ENCODE results near the gene JAM2. TPM values are rescaled to one million over a fixed set of nuclear protein-coding genes. Genes with fewer than 3 reads are reported as not detected.

JAM2 gene
- total and polyA plus RNA-seq, 2 of the 4 experiments (the other 2 are of a cell fraction), result 0.72 to 2.1 TPM

- H3K56ac ChIP-seq (ENCODE audit: extremely low read depth, insufficient read depth, low read length), result no peak overlapping the region
- H2AFZ ChIP-seq (replicated peaks; ENCODE audit: low read length, poor library complexity), result no peak overlapping the region
- intact Hi-C loops (cut with micrococcal nuclease) (no loop called here), in situ Hi-C loops (cut with MboI; ENCODE audit: low sequenced_read_pairs) (no loop called here), dilution Hi-C loops (cut with HindIII; ENCODE audit: low sequenced_read_pairs, unreplicated experiment) (no loop called here)
- DNase-seq, result no peak
- H2BK5ac ChIP-seq (ENCODE audit: low read depth, low read length, poor library complexity, severe bottlenecking), result no peak overlapping the region
- H3K36me3 ChIP-seq (ENCODE audit: control insufficient read depth, insufficient read depth, low read length), result no peaks in the 10 kb centered on the region
- H3K79me1 ChIP-seq (ENCODE audit: low read depth in 1 of 2, low read length in 2 of 2), result no peaks in the 10 kb centered on the region
- H3K27ac ChIP-seq (ENCODE audit: insufficient read depth, low read length), result no peak overlapping the region
- no TSS peak for BruUV-seq (replicated peaks)
- POLR2A ChIA-PET (ENCODE audit: unreplicated experiment), result no interaction called here
- WGBS, 2 experiments (ENCODE audit: extremely low coverage in 2 of 2, insufficient read length in 1 of 2), result 78% methylated on average over 3 of the region's 5 CpGs; no CpG with 5 or more reads in 1 of the 2 experiments
- no peak overlapping the region for H2BK120ac ChIP-seq (ENCODE audit: low read depth, low read length)
- no peak for TF ChIP-seq NFE2L2 (IDR thresholded peaks at IDR 0.05; ENCODE audit: low read depth, low read length)
- no peak for TF ChIP-seq USF2 (IDR thresholded peaks at IDR 0.05; ENCODE audit: low read depth, low read length)
- TF ChIP-seq CEBPB (IDR thresholded peaks at IDR 0.05; ENCODE audit: low read depth, low read length), result no peak
- no peak for TF ChIP-seq RCOR1 (IDR thresholded peaks at IDR 0.05; ENCODE audit: insufficient replicate concordance, low read length)
- TF ChIP-seq, protein P1, sequence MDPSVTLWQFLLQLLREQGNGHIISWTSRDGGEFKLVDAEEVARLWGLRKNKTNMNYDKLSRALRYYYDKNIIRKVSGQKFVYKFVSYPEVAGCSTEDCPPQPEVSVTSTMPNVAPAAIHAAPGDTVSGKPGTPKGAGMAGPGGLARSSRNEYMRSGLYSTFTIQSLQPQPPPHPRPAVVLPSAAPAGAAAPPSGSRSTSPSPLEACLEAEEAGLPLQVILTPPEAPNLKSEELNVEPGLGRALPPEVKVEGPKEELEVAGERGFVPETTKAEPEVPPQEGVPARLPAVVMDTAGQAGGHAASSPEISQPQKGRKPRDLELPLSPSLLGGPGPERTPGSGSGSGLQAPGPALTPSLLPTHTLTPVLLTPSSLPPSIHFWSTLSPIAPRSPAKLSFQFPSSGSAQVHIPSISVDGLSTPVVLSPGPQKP (IDR thresholded peaks at IDR 0.05; ENCODE audit: borderline replicate concordance, low read depth, low read length), result no peak
- TF ChIP-seq CTCF (conservative IDR thresholded peaks at IDR 0.05; ENCODE audit: low read depth, low read length), result no peak
- TF ChIP-seq CHD1 (IDR thresholded peaks at IDR 0.05; ENCODE audit: low read depth, low read length), result no peak
- no peak for TF ChIP-seq FOS (IDR thresholded peaks at IDR 0.05; ENCODE audit: low read depth, low read length)
- TF ChIP-seq RAD21 (IDR thresholded peaks at IDR 0.05; ENCODE audit: low read length), result no peak
- no peak for TF ChIP-seq MAZ (IDR thresholded peaks at IDR 0.05; ENCODE audit: borderline replicate concordance, low read depth, low read length)
- TF ChIP-seq POLR2A (IDR thresholded peaks at IDR 0.05; ENCODE audit: low read depth, low read length), result no peak
- TF ChIP-seq BHLHE40 (IDR thresholded peaks at IDR 0.05; ENCODE audit: low read depth, low read length), result no peak
- TF ChIP-seq SMC3 (IDR thresholded peaks at IDR 0.05; ENCODE audit: low read depth, low read length), result no peak
- H2BK15ac ChIP-seq (ENCODE audit: low read depth, low read length), result no peak overlapping the region
- H3K27me3 ChIP-seq (ENCODE audit: control insufficient read depth, insufficient read depth, low read length), result no peaks in the 10 kb centered on the region
- H3K14ac ChIP-seq (replicated peaks; ENCODE audit: low read depth, low read length), result no peak overlapping the region
- no peak overlapping the region for H3K4me2 ChIP-seq (ENCODE audit: low read depth, low read length)
- no peak overlapping the region for H4K91ac ChIP-seq (ENCODE audit: insufficient read depth, low read depth, low read length)
- no peak overlapping the region for H4K8ac ChIP-seq (ENCODE audit: low read depth in 2 of 2, low read length in 2 of 2)
- no peaks in the 10 kb centered on the region for H4K20me1 ChIP-seq (ENCODE audit: insufficient read depth, low read length)
- H3K18ac ChIP-seq (ENCODE audit: low read depth, low read length), result no peak overlapping the region
- H3K4me1 ChIP-seq (ENCODE audit: control insufficient read depth, insufficient read depth, low read length), result no peaks in the 10 kb centered on the region
- no peaks in the 10 kb centered on the region for H3K9me1 ChIP-seq (ENCODE audit: insufficient read depth, low read length)
- no peak overlapping the region for H4K5ac ChIP-seq (ENCODE audit: low read depth, low read length)
- no peak overlapping the region for H3K4me3 ChIP-seq (ENCODE audit: insufficient read depth, low read depth, low read length)
- H3K9me3 ChIP-seq (ENCODE audit: control insufficient read depth, insufficient read depth, low read length), result no peaks in the 10 kb centered on the region
- no peak overlapping the region for H2BK20ac ChIP-seq (ENCODE audit: low read depth, low read length)
- no peak overlapping the region for H3K9ac ChIP-seq (ENCODE audit: low read depth, low read length)
- no peak overlapping the region for H2AK5ac ChIP-seq (ENCODE audit: low read depth, low read length)
- CTCF ChIA-PET, result no interaction called here
- H2AK9ac ChIP-seq (replicated peaks; ENCODE audit: low read depth, low read length, poor library complexity), result no peak overlapping the region
- no peak overlapping the region for H3K4ac ChIP-seq (ENCODE audit: low read depth, low read length)
- no peak for ATAC-seq (ENCODE audit: low read depth)
- H3K23ac ChIP-seq (ENCODE audit: low read depth, low read length), result no peak overlapping the region
These were observed 8.6 kb downstream of the JAM2 start for GRCh38 chr21:25647647-25648046.
